Transverse colon (tissue), 4 donors: ENCODE results near the gene HEATR5B.

ENCODE experiments used
- POLR2AphosphoS5 ChIP-seq, 3 donors: sonication (generic); formaldehyde crosslinking; IDR thresholded peaks; one replicate each; pipeline ENCODE4 v1.6.1; 2016; ENCODE audit warnings: antibody characterized with exemption in 3 of 3
- TF ChIP-seq, protein P1 (sequence below), 5 experiments: fragments of 200-600 bp in 3 of 5; fragments of 450-650 bp in 2 of 5; sonication (generic) in 3 of 5; IDR thresholded peaks; 1 replicate in 2 of 5; 2 replicates in 3 of 5; pipeline ENCODE4 v1.5.1; 2016 to 2017; ENCODE audit warnings: antibody characterized with exemption in 5 of 5, inconsistent platforms in 3 of 5, mild to moderate bottlenecking in 2 of 5, moderate library complexity in 1 of 5

DNA sequence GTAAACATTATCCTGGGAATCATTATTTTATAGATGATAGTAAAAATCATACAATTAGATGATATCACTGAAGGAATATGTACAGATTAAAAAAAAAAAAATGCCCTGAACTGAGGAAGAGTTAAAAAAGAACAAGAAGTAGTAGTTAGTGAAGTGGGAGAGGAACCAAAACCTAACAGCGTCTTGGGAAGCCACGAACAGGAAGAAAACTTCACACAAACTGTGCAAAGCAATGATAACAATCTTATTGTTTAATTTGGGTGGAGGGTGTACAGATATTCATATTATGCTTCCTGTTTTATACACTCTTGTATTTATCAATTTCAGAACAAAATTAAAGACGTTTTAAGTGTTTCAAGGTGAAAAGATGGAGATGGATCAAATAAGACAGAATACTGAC is 3.5 kb downstream of the HEATR5B start:
- TF ChIP-seq, protein P1, sequence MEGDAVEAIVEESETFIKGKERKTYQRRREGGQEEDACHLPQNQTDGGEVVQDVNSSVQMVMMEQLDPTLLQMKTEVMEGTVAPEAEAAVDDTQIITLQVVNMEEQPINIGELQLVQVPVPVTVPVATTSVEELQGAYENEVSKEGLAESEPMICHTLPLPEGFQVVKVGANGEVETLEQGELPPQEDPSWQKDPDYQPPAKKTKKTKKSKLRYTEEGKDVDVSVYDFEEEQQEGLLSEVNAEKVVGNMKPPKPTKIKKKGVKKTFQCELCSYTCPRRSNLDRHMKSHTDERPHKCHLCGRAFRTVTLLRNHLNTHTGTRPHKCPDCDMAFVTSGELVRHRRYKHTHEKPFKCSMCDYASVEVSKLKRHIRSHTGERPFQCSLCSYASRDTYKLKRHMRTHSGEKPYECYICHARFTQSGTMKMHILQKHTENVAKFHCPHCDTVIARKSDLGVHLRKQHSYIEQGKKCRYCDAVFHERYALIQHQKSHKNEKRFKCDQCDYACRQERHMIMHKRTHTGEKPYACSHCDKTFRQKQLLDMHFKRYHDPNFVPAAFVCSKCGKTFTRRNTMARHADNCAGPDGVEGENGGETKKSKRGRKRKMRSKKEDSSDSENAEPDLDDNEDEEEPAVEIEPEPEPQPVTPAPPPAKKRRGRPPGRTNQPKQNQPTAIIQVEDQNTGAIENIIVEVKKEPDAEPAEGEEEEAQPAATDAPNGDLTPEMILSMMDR (IDR thresholded peaks at IDR 0.05), result no peak
- TF ChIP-seq POLR2AphosphoS5 (IDR thresholded peaks at IDR 0.05), result no peak
